Coronary artery (tissue), 2 donors: ENCODE data around the gene MRPL20.
"Not testable (repeated sequence)": the region's sequence is repeated elsewhere in the genome, so short reads cannot be mapped to it uniquely, and the experiment has no call there.

ENCODE experiments used
- DNase-seq: peaks from one replicate; pipeline ENCODE4 v3.0.0-alpha.2; 2017; ENCODE audit warnings: low spot score
- H3K27ac ChIP-seq, 2 donors: fragments of 200-600 bp; sonication (generic); one replicate each; pipeline ENCODE4 v1.5.1; 2016 to 2019
- H3K4me3 ChIP-seq: fragments of 200-600 bp; sonication (generic); 2 replicates; pipeline ENCODE4 v1.5.1; 2016; ENCODE audit warnings: mild to moderate bottlenecking, moderate library complexity
- TF ChIP-seq, protein P1 (sequence below): fragments of 200-600 bp; sonication (generic); IDR thresholded peaks from one replicate; pipeline ENCODE4 v1.5.1; 2019; ENCODE audit warnings: antibody characterized with exemption

MRPL20 gene

DNA sequence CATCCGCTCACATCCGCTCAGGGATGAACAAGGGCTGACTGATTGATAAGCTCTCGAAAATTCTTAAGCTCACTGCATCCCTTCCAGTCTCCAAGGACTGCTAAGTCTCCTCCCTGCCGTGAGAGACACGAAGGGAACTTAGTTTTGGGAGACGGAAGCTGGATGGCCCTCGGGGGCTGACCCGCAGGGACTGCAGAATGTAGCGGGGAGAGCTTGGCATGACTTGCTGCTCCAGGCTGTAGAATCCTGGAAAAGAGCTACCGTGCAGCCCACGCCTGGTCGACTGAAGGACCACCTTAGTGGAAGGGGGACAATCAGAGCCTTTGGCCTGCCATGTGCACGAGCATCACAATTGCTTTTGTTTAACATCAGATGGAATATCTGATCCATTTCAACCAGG, 8.7 kb upstream of the MRPL20 start:
- Histone ChIP-seq H3K27ac (no peak overlapping the region), H3K4me3 (no peak overlapping the region)
- TF ChIP-seq, protein P1, sequence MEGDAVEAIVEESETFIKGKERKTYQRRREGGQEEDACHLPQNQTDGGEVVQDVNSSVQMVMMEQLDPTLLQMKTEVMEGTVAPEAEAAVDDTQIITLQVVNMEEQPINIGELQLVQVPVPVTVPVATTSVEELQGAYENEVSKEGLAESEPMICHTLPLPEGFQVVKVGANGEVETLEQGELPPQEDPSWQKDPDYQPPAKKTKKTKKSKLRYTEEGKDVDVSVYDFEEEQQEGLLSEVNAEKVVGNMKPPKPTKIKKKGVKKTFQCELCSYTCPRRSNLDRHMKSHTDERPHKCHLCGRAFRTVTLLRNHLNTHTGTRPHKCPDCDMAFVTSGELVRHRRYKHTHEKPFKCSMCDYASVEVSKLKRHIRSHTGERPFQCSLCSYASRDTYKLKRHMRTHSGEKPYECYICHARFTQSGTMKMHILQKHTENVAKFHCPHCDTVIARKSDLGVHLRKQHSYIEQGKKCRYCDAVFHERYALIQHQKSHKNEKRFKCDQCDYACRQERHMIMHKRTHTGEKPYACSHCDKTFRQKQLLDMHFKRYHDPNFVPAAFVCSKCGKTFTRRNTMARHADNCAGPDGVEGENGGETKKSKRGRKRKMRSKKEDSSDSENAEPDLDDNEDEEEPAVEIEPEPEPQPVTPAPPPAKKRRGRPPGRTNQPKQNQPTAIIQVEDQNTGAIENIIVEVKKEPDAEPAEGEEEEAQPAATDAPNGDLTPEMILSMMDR = no peak
- no peak for DNase-seq

DNA sequence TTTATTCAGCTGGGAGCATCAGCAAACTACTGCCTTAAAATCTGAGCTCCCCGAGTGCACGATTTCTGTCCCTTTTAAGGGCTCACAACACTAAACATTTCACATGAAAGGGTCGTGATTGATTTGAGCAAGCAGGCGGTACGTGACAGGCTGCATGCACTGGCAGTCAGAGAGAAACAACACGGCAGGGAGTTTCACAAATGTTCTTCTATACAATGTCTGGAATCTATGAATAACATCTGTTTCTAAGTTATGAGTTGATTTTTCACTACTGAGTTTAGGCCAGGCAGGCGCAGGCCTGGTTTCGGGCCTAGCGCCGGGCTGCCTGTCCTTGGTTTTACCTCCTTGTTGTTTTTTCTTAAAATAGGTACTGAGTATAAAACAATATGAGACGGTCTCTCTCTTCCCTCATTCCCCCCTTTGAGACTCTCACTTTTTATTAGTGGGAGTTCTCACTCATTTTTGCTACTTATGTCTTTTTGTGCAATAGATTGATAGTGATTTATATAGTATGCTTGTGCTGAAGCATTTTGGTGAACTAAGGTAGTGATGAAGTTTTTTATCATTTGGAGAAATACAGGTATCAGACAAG, 5.3 kb upstream of the MRPL20 start:
- not testable (repeated sequence) for DNase-seq, H3K4me3 ChIP-seq, H3K27ac ChIP-seq

DNA sequence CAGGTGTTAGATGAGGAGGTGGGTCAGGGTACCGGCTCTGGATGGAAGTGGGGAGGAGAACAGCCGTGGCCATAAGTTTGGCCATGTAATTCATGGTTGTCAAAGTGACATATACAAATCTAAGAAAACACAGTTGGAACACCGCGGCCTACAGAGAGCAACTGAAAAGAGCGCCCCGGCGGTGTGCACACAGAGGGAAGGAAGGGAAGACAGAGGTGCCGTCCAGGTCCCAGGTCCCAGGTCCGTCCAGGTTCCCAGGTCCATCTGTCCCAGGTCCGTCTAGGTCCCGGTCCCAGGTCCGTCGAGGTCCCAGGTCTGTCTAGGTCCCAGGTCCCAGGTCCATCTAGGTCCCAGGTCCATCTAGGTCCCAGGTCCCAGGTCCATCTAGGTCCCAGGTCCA, 4.5 kb upstream of the MRPL20 start:
- H3K4me3 ChIP-seq = no peak overlapping the region

DNA sequence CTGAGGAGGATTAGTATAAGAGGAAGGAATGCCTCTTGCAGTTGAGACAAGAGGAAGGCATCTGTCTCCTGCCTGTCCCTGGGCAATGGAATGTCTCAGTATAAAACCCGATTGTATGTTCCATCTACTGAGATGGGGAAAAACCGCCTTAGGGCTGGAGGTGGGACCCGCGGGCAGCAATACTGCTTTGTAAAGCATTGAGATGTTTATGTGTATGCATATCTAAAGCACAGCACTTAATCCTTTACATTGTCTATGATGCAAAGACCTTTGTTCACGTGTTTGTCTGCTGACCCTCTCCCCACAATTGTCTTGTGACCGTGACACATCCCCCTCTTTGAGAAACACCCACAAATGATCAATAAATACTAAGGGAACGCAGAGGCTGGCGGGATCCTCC, 3.1 kb upstream of the MRPL20 start:
- H3K27ac ChIP-seq, H3K4me3 ChIP-seq, DNase-seq: not testable (repeated sequence)

More for the DNA sequence above, 4.5 kb upstream of the MRPL20 start:
- no peak for DNase-seq
- TF ChIP-seq, protein P1 = no peak
- no peak overlapping the region for H3K27ac ChIP-seq

DNA sequence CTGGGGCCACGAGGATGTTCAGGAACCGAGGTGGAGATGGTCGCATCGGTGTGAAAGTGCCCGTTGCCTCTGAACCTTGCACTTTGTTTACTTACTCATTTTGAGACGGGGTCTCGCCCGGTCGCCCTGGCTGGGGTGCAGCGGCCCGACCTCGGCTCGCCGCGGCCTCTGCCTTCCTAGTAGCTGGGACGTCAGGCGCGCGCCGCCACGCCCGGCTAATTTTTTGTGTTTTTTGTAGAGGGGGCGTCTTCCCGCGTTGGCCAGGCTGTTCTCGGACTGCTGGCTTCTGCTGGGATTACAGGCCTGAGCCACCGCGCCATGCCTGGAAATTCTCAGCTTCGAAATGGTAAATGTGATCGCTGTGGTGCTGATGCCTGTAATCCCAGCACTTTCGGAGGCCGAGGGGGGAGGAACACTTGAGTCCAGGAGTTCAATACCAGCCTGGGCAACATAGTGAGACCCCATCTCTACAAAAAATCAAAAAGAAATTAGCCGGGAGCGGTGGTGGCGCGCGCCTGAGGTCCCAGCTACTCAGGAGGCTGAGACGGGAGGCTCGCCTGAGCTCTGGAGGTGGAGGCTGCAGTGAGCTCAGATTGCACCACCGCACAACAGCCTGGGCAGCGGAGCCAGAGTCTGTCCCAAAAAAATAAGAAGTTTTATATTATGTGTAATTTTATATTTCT, 684 bp upstream of the MRPL20 start:
- no peak for DNase-seq

DNA sequence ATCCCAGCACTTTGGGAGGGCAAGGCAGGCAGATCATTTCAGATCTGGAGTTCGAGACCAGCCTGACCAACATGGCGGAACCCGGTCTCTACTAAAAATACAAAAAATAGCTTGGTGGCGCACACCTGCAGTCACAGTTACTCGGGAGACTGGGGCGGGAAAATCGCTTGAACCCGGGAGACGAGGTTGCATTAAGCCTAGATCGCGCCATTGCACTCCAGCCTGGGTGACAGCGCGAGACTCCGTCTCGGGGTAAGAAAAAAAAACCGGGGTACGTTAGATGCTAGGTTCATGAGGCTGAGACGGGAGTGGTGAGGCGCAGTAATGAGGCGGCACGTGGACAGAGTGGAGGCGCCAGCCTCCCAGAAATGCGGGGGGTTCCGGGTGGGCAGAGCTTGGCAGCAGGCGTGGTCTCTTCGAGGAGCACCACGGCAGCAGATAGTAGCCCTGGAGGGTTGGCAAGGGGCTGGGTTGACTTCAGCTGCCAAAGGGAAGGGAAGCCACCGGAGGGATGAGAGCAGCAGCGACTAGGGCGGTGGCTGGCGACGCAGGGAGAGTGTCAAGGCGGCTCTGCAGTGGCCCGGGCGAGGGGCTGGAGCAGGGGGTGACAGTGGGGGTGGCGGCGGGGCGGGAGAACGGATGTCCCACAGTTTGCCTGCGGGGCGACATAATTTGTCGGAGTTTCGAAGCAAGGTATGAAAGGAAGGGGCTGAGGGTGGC, 832 bp downstream of the MRPL20 start:
- no peak for DNase-seq
- TF ChIP-seq, protein P1 = no peak
- Histone ChIP-seq H3K4me3 (peak overlapping the region; percentile 92), H3K27ac (peak overlapping the region; percentile 90 to 91)

More for the DNA sequence above, 684 bp upstream of the MRPL20 start:
- TF ChIP-seq, protein P1 = no peak
- Histone ChIP-seq H3K27ac (peak overlapping the region; percentile 90 to 91), H3K4me3 (peak overlapping the region; percentile 92)

DNA sequence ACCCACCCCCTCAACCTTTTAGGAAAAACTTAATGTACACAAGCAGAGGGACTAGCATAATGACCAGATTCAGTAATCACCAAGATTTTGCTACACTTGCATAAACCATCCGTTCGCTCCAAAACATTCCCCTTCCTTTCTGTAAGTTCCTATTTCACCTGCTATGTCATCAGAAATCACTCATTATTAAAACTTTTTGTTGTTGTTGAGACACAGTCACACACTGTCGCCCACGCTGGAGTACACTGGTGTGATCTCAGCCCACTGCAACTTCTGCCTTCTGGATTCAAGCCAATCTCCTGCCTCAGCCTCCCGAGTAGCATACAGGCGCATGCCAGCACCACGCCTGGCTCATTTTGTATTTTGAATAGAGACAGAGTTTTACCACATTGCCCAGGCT, 3.4 kb downstream of the MRPL20 start:
- TF ChIP-seq, protein P1 = no peak
- H3K27ac ChIP-seq = no peak overlapping the region
- DNase-seq = no peak
- H3K4me3 ChIP-seq = no peak overlapping the region

DNA sequence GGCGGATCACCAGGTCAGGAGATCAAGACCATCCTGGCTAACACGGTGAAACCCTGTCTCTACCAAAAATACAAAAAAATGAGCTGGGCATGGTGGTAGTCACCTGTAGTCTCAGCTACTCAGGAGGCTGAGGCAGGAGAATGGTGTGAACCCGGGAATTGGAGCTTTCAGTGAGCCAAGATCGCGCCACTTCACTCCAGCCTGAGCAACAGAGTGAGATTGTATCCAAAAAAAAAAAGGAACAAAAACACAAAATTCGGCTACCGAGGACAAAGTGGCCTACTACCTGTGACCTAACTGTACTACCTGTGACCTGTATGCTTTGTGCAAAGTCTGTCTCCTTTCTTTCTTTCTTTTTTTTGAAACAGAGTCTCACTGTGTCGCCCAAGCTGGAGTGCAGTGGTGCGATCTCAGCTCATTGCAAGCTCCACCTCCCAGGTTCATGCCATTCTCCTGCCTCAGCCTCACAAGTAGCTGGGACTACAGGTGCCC, 4.1 kb downstream of the MRPL20 start:
- DNase-seq, H3K27ac ChIP-seq, H3K4me3 ChIP-seq: not testable (repeated sequence)
